HepG2 (cell line): ENCODE measurements around the gene KCTD19. TPM values are rescaled to one million over a fixed set of nuclear protein-coding genes. Genes with fewer than 3 reads are reported as not detected.
A peak's percentile ranks its signal among the peaks of the same experiment; 100 is the strongest.

Experiments
- ATM ChIP-seq: fragments of 450-650 bp; IDR thresholded peaks from 2 replicates; pipeline ENCODE4 v1.7.1; 2017; ENCODE audit warnings: mild to moderate bottlenecking, borderline replicate concordance
- DZIP1 ChIP-seq: sonication (generic); formaldehyde crosslinking; IDR thresholded peaks from 2 replicates; pipeline ENCODE4 v1.5.0; 2020; ENCODE audit warnings: mild to moderate bottlenecking, missing genetic modification reagents
- HMGXB4 ChIP-seq, 2 experiments: sonication (generic) in 1 of 2; formaldehyde crosslinking in 1 of 2; IDR thresholded peaks; 2 replicates each; pipeline versions ENCODE4 v1.4.0 to v1.6.1; 2018 to 2020; ENCODE audit warnings: missing genetic modification reagents in 2 of 2, borderline replicate concordance in 1 of 2, low read depth in 1 of 2, mild to moderate bottlenecking in 1 of 2, missing biosample characterization in 1 of 2
- HNRNPK ChIP-seq: fragments of 200-400 bp; formaldehyde crosslinking; IDR thresholded peaks from 2 replicates; pipeline ENCODE4 v1.6.1; 2018; ENCODE audit warnings: low read length, low read depth, moderate library complexity, mild to moderate bottlenecking; ENCODE audit not compliant: poor library complexity, severe bottlenecking
- HNRNPLL ChIP-seq: fragments of 200-400 bp; formaldehyde crosslinking; IDR thresholded peaks from 2 replicates; pipeline ENCODE4 v1.6.1; 2017; ENCODE audit warnings: mild to moderate bottlenecking, low read depth, low read length; ENCODE audit not compliant: poor library complexity, severe bottlenecking
- HOXA5 ChIP-seq: sonication (generic); formaldehyde crosslinking; IDR thresholded peaks from 2 replicates; pipeline ENCODE4 v1.4.0; 2020; ENCODE audit warnings: missing genetic modification reagents
- KDM5B ChIP-seq: sonication (generic); formaldehyde crosslinking; IDR thresholded peaks from 2 replicates; pipeline ENCODE4 v1.4.0; 2020; ENCODE audit warnings: missing genetic modification reagents, mild to moderate bottlenecking, borderline replicate concordance
- KMT2B ChIP-seq: IDR thresholded peaks from 2 replicates; pipeline ENCODE4 v1.6.1; 2016; ENCODE audit warnings: missing genetic modification reagents, missing compliant biosample characterization
- MEIS1 ChIP-seq: sonication (generic); formaldehyde crosslinking; IDR thresholded peaks from 2 replicates; pipeline ENCODE4 v1.9.0; 2021; ENCODE audit warnings: mild to moderate bottlenecking, missing genetic modification reagents, moderate library complexity, borderline replicate concordance
- PBX3 ChIP-seq: sonication (generic); formaldehyde crosslinking; IDR thresholded peaks from 2 replicates; pipeline ENCODE4 v1.8.1; 2023; ENCODE audit warnings: missing genetic modification reagents, inconsistent platforms, borderline replicate concordance
- RXRB ChIP-seq: IDR thresholded peaks from 2 replicates; pipeline ENCODE4 v1.6.1; 2016; ENCODE audit warnings: borderline replicate concordance, missing genetic modification reagents, missing compliant biosample characterization
- SMC3 ChIP-seq: IDR thresholded peaks from 2 replicates; pipeline ENCODE4 v1.6.1; 2011; ENCODE audit warnings: low read length, improper control_type of control experiment
- TBL1XR1 ChIP-seq: fragments of 150-350 bp; IDR thresholded peaks from 2 replicates; pipeline ENCODE4 v1.6.1; 2014; ENCODE audit warnings: borderline replicate concordance, low read length; ENCODE audit not compliant: partially characterized antibody
- TOE1 ChIP-seq: sonication (generic); formaldehyde crosslinking; IDR thresholded peaks from 2 replicates; pipeline ENCODE4 v1.4.0; 2020; ENCODE audit warnings: mild to moderate bottlenecking, missing genetic modification reagents
- ZGPAT ChIP-seq: IDR thresholded peaks from 2 replicates; pipeline ENCODE4 v1.6.1; 2016; ENCODE audit warnings: mild to moderate bottlenecking
- ZNF10 ChIP-seq: sonication (generic); formaldehyde crosslinking; IDR thresholded peaks from 2 replicates; pipeline ENCODE4 v1.4.0; 2020; ENCODE audit warnings: mild to moderate bottlenecking, low read depth, missing genetic modification reagents, borderline replicate concordance
- ZNF670 ChIP-seq: sonication (generic); formaldehyde crosslinking; IDR thresholded peaks from 2 replicates; pipeline ENCODE4 v1.8.0; 2022; ENCODE audit warnings: mild to moderate bottlenecking, missing genetic modification reagents, borderline replicate concordance
- ZNF761 ChIP-seq: sonication (generic); formaldehyde crosslinking; conservative IDR thresholded peaks from 2 replicates; pipeline ENCODE4 v1.4.0; 2020; ENCODE audit warnings: mild to moderate bottlenecking, missing genetic modification reagents
- ZNF879 ChIP-seq: sonication (generic); formaldehyde crosslinking; IDR thresholded peaks from 2 replicates; pipeline ENCODE4 v1.8.1; 2023; ENCODE audit warnings: missing genetic modification reagents
- polyA plus RNA-seq, 8 experiments: library from polyadenylated mRNA; depleted of rRNA in 3 of 8; stranded (reverse) in 7 of 8; unstranded in 1 of 8; fragments of >200 nt; fragmentation: Illumina TruSeq in 4 of 8; extraction: Trizol in 4 of 8; gene quantifications; 2 replicates each; pipeline versions ENCODE4 v1.2.1 to v1.2.3, GENCODE V29; 2011 to 2016; ENCODE audit warnings: low read depth in 4 of 8, missing spikeins in 1 of 8, mixed read lengths in 1 of 8; ENCODE audit not compliant: insufficient read depth in 1 of 8
- total RNA-seq, 5 experiments: library from RNA; depleted of rRNA; stranded (reverse); fragments of >200 nt; fragmentation: Illumina TruSeq; extraction: Trizol; gene quantifications; 2 replicates each; pipeline ENCODE4 v1.2.3, GENCODE V29; 2016; ENCODE audit warnings: low read depth in 1 of 5

Gene KCTD19
- total and polyA plus RNA-seq, 2 of the 13 experiments (the other 11 are each of a cell fraction or from before 2014, with no cell fraction given), result not detected

- TF ChIP-seq HNRNPLL (peak; percentile 68), ZNF670 (CRISPR knock-in tag) (peak; percentile 96), KDM5B (CRISPR knock-in tag) (0 out of 2 replicates have a peak, but pooled peaks have one; percentile 50), HOXA5 (CRISPR knock-in tag) (no peak), ZNF879 (0 out of 2 replicates have a peak, but pooled peaks have one; percentile 38), DZIP1 (CRISPR knock-in tag) (peak; percentile 86; the same call in 1 of the 2 replicates), HMGXB4 (CRISPR knock-in tag; IDR thresholded peaks at IDR 0.05; ENCODE audit: borderline replicate concordance in 1 of 2, low read depth in 1 of 2) (peak; percentile 21 to 48; a peak in 2 of 4 replicates), TOE1 (CRISPR knock-in tag) (0 out of 2 replicates have a peak, but pooled peaks have one; percentile 74), KMT2B (CRISPR knock-in tag) (peak; percentile 67; the same call in 1 of the 2 replicates), ZNF10 (CRISPR knock-in tag) (no peak), ZGPAT (CRISPR knock-in tag) (peak; percentile 76), TBL1XR1 (no peak), ZNF761 (CRISPR knock-in tag) (no peak), ATM (no peak), HNRNPK (peak; percentile 58), MEIS1 (CRISPR knock-in tag) (no peak), SMC3 (no peak), RXRB (CRISPR knock-in tag) (0 out of 2 replicates have a peak, but pooled peaks have one; percentile 30), PBX3 (no peak)
Observed at GRCh38 chr16:67247192-67248072, 79.1 kb downstream of the KCTD19 start, which contains the start of gene FHOD1 (continued).
